Heart right ventricle (tissue), 16 donors: ENCODE data around the gene AASS. TPM values are rescaled to one million over a fixed set of nuclear protein-coding genes. Genes with fewer than 3 reads are reported as not detected.

Experiments used
- ATAC-seq, 8 donors: fragments of 200-7000 bp; cut with Tn5 transposase; one replicate each; pipeline ENCODE4 v1.9.1; 2020; ENCODE audit warnings: mild to moderate bottlenecking in 8 of 8, moderate library complexity in 8 of 8, moderate number of reproducible peaks in 1 of 8
- DNase-seq, 2 donors: peaks; one replicate each; pipeline ENCODE4 v3.0.0-alpha.2; 2020
- H3K27ac ChIP-seq, 10 donors: fragments of 200-600 bp; sonication (generic) in 2 of 10; one replicate each; pipeline versions ENCODE4 v1.5.0 to v1.8.0; 2020 to 2022; ENCODE audit warnings: mild to moderate bottlenecking in 3 of 10
- H3K27me3 ChIP-seq, 7 donors: fragments of 200-600 bp; one replicate each; pipeline ENCODE4 v1.8.0; 2021 to 2022; ENCODE audit warnings: mild to moderate bottlenecking in 2 of 7
- H3K36me3 ChIP-seq, 9 donors: fragments of 200-600 bp; sonication (generic) in 1 of 9; one replicate each; pipeline versions ENCODE4 v1.5.0 to v1.8.0; 2020 to 2022; ENCODE audit warnings: mild to moderate bottlenecking in 2 of 9
- H3K4me1 ChIP-seq, 9 donors: fragments of 200-600 bp; sonication (generic) in 1 of 9; one replicate each; pipeline versions ENCODE4 v1.5.0 to v1.8.0; 2020 to 2022; ENCODE audit warnings: mild to moderate bottlenecking in 4 of 9
- H3K4me3 ChIP-seq, 10 donors: fragments of 200-600 bp; sonication (generic) in 2 of 10; one replicate each; pipeline versions ENCODE4 v1.5.0 to v1.8.0; 2020 to 2022; ENCODE audit warnings: mild to moderate bottlenecking in 7 of 10, moderate library complexity in 2 of 10
- H3K9me3 ChIP-seq, 11 donors: fragments of 200-600 bp in 10 of 11; sonication (generic) in 2 of 11; one replicate each; pipeline versions ENCODE4 v1.5.0 to v1.8.0; 2013 to 2022; ENCODE audit warnings: mild to moderate bottlenecking in 2 of 11, control low read depth in 1 of 11, moderate library complexity in 1 of 11
- CTCF ChIP-seq, 9 donors: fragments of 200-600 bp; sonication (generic) in 2 of 9; IDR thresholded peaks; one replicate each; pipeline versions ENCODE4 v1.5.0 to v1.8.0; 2021 to 2022; ENCODE audit warnings: antibody characterized with exemption in 9 of 9, mild to moderate bottlenecking in 5 of 9, moderate library complexity in 1 of 9
- WGBS, 2 donors: extraction: QIAGEN DNeasy Blood & Tissue Kit; methylation state at CpG; one replicate each; pipeline ENCODE4 v1.1.7; 2013; ENCODE audit warnings: inconsistent platforms in 1 of 2; 5-methylcytosine and 5-hydroxymethylcytosine counted together
- intact Hi-C, 10 donors: fragments of 100-400 bp; cut with DNase I; formaldehyde crosslinking; loops; one replicate each; pipeline versions ENCODE4 v1.11.1 to v1.14.2; 2022
- polyA plus RNA-seq, 2 donors: library from polyadenylated mRNA; stranded (reverse); fragments of 200-250 nt; gene quantifications; one replicate each; pipeline ENCODE4 v1.2.3, GENCODE V29; 2013
- total RNA-seq, 10 donors: library from RNA; stranded (reverse); fragmentation: NEBNext Ultra II Directional in 3 of 10; extraction: Animal tissue kit (Norgen Biotek cat#: 25700) in 3 of 10; gene quantifications; one replicate each; pipeline versions ENCODE4 v1.2.1 to v1.2.4, GENCODE V29; 2021 to 2023
- donor health status: Arrhythmogenic right ventricular cardiomyopathy.
- donor health status: ischemic (EF 13 %, LVEDD 7.1; RV severe dilation, severe dysfunction).
- donor health status: healthy with polysubstance abuse.
- donor health status: DM: no; HTN: yes; CAD: no.
- donor health status: DM: no; HTN: no; CAD: no.
- donor health status: ischemic (EF 25% LVEDD 6.9; RV normal size, moderate dysfunction).
- donor health status: ischemic (EF 25% LVEDD 5.7; RV mildly dilated, moderate dysfunction).
- donor health status: healthy.
- donor health status: DM: yes; HTN: yes; CAD: no.
- donor health status: Ischemic cardiomyopathy.
- donor health status: ischemic (EF 35%, LVEDD 5.7; RV mildly dilated, moderate dysfunction).
- donor health status: nonischemic (EF 11% LVEDD 7.7; RV severe dilation, severe dysfunction).
- donor health status: DM: yes; HTN: yes; CAD: no.
- donor health status: PGD.
- donor health status: ischemic (EF 29% LVEDD 5.4; RV normal size, mild dysfunction).
- donor health status: nonischemic (EF 23%, LVEDD 6.1; RV moderate dilation, normal function).

Gene AASS
- total and polyA plus RNA-seq, 12 donors: 14.6 to 48.1 (median 29.1) TPM

GRCh38 chr7:122046402-122046801, 97.6 kb downstream of the AASS start:
- no peaks in the 10 kb centered on the region for H3K36me3 ChIP-seq
- intact Hi-C loops: no loop called here
- DNase-seq: no peak
- no peaks in the 10 kb centered on the region for H3K27me3 ChIP-seq
- 82 to 85% methylated on average over 3 of the region's 3 CpGs for WGBS, 2 donors
- H3K4me1 ChIP-seq: no peaks in the 10 kb centered on the region
- no peak for TF ChIP-seq CTCF (IDR thresholded peaks at IDR 0.05)
- H3K9me3 ChIP-seq: no peaks in the 10 kb centered on the region
- ATAC-seq: no peak
- no peak overlapping the region for H3K4me3 ChIP-seq
- H3K27ac ChIP-seq: no peak overlapping the region

GRCh38 chr7:122040147-122040546, 103.9 kb downstream of the AASS start:
- peaks cover 0 to 6% (median 0%) of the 10 kb centered on the region in 7 donors for H3K27me3 ChIP-seq
- no peak overlapping the region for H3K4me3 ChIP-seq
- DNase-seq (no peak), ATAC-seq (no peak)
- no peak for TF ChIP-seq CTCF (IDR thresholded peaks at IDR 0.05)
- H3K36me3 ChIP-seq: no peaks in the 10 kb centered on the region
- H3K27ac ChIP-seq: no peak overlapping the region
- H3K9me3 ChIP-seq: no peaks in the 10 kb centered on the region
- WGBS, 2 donors: 92 to 93% methylated on average over 3 of the region's 3 CpGs
- no peaks in the 10 kb centered on the region for H3K4me1 ChIP-seq
- intact Hi-C loops: no loop called here

GRCh38 chr7:122038904-122039303, 105.1 kb downstream of the AASS start:
- DNase-seq (no peak), ATAC-seq (no peak)
- Histone ChIP-seq H3K27me3 (peaks cover 0 to 6% (median 0%) of the 10 kb centered on the region in 7 donors), H3K4me1 (no peaks in the 10 kb centered on the region), H3K36me3 (no peaks in the 10 kb centered on the region), H3K9me3 (no peaks in the 10 kb centered on the region), H3K4me3 (no peak overlapping the region), H3K27ac (no peak overlapping the region)
- WGBS, 2 donors: 78 to 84% methylated on average over 3 of the region's 3 CpGs
- TF ChIP-seq CTCF (IDR thresholded peaks at IDR 0.05): no peak
- intact Hi-C loops: no loop called here

GRCh38 chr7:122038134-122038533, 105.9 kb downstream of the AASS start:
- Histone ChIP-seq H3K27ac (no peak overlapping the region), H3K4me3 (no peak overlapping the region), H3K27me3 (peaks cover 0 to 6% (median 0%) of the 10 kb centered on the region in 7 donors), H3K4me1 (no peaks in the 10 kb centered on the region), H3K9me3 (no peaks in the 10 kb centered on the region), H3K36me3 (no peaks in the 10 kb centered on the region)
- ATAC-seq (no peak), DNase-seq (no peak)
- 77 to 78% methylated on average over 3 of the region's 3 CpGs for WGBS, 2 donors
- TF ChIP-seq CTCF (IDR thresholded peaks at IDR 0.05): no peak
- intact Hi-C loops: no loop called here
